NCI-H1694 (cell line): ENCODE results near the gene ZNF616.
A peak's percentile ranks its signal among the peaks of the same experiment; 100 is the strongest.

Experiments used
- DNase-seq: peaks from one replicate; lab custom pipeline; 2025; lab: John Stamatoyannopoulos, UW

Gene ZNF616

GRCh38 chr19:52139252-52140031 lies at the start of gene ZNF616:
Gene ZNF616, minus strand, starts transcription at chr19:52139938. Its CDS starts 9,426 bp downstream, at chr19:52130512.
- DNase-seq = peak; percentile 80

GRCh38 chr19:52188822-52189734 lies 49.3 kb upstream of the ZNF616 start:
- DNase-seq = peak; percentile 49

- no peak for DNase-seq
Observed at GRCh38 chr19:52187407-52187806, 47.7 kb upstream of the ZNF616 start.

- no peak for DNase-seq
Observed at GRCh38 chr19:52176574-52176973, 36.8 kb upstream of the ZNF616 start.

GRCh38 chr19:52172347-52172746 lies 32.6 kb upstream of the ZNF616 start:
- DNase-seq = no peak

GRCh38 chr19:52171321-52172169 lies 31.8 kb upstream of the ZNF616 start, which contains the start of gene ZNF836:
Gene ZNF836, minus strand, starts transcription at chr19:52171621. Its CDS starts 3,549 bp downstream, at chr19:52168072.
- DNase-seq = no peak

- DNase-seq = no peak
Observed at GRCh38 chr19:52170863-52171320, 31.2 kb upstream of the ZNF616 start.

- DNase-seq = no peak
Observed at GRCh38 chr19:52170304-52170703, 30.6 kb upstream of the ZNF616 start.

- DNase-seq = no peak
Observed at GRCh38 chr19:52155596-52156359, 16.0 kb upstream of the ZNF616 start.

GRCh38 chr19:52148256-52148655 lies 8.5 kb upstream of the ZNF616 start:
- no peak for DNase-seq

- DNase-seq = no peak
Observed at GRCh38 chr19:52142001-52142595, 2.4 kb upstream of the ZNF616 start.

- no peak for DNase-seq
Observed at GRCh38 chr19:52141203-52141602, 1.5 kb upstream of the ZNF616 start.

GRCh38 chr19:52140032-52140710 lies 433 bp upstream of the ZNF616 start:
- DNase-seq = no peak

- DNase-seq = no peak
Observed at GRCh38 chr19:52138983-52139251, 821 bp downstream of the ZNF616 start.

- DNase-seq = peak; percentile 4
Observed at GRCh38 chr19:52138278-52138982, 1.3 kb downstream of the ZNF616 start.

- DNase-seq = no peak
Observed at GRCh38 chr19:52120286-52120685, 19.5 kb downstream of the ZNF616 start.

- no peak for DNase-seq
Observed at GRCh38 chr19:52115526-52116053, 24.1 kb downstream of the ZNF616 start.

GRCh38 chr19:52114691-52115090 lies 25.0 kb downstream of the ZNF616 start:
- DNase-seq = no peak

- no peak for DNase-seq
Observed at GRCh38 chr19:52112624-52113023, 27.1 kb downstream of the ZNF616 start.
